Measurements from ENCODE around the gene KXD1.
"Not testable (repeated sequence)": the region's sequence is repeated elsewhere in the genome, so short reads cannot be mapped to it uniquely, and the experiment has no call there.

Gene KXD1

DNA sequence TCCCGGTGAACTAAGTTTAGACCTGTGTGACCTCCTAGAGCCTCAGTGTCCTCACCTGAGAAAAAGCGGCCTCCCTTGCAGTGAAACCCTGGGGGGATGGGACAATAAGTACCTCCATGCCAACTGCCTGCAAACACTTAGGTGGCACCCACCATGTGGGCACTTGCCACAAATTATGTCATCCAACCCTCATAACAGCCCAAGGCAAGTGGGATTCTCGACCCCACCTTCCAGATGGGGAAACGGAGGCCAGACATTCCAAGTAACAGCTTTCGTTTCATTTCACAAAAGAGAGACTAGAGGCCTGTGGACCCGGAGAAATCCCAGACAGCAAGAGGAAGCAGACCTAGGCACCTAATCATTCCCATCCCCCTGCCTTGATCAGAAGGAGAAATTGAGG, 37.8 kb downstream of the KXD1 start:
- Histone ChIP-seq H3K27ac (ENCODE audit: low read length) (no peak overlapping the region), H3K9me3 (ENCODE audit: control insufficient read depth, low read depth, low read length) (no peaks in the 10 kb centered on the region), H3K4me3 (ENCODE audit: low read length) (no peak overlapping the region), H3K36me3 (ENCODE audit: control insufficient read depth, low read depth, low read length) (no peaks in the 10 kb centered on the region), H3K9ac (ENCODE audit: low read length) (no peak overlapping the region), H3K4me1 (ENCODE audit: control insufficient read depth, low read depth, low read length) (peaks cover 14% of the 10 kb centered on the region), H3K27me3 (ENCODE audit: control insufficient read depth, insufficient read depth, low read length) (peaks cover 23% of the 10 kb centered on the region)

- Histone ChIP-seq H3K9me3 (ENCODE audit: control insufficient read depth, low read depth, low read length) (no peaks in the 10 kb centered on the region), H3K4me3 (ENCODE audit: low read length) (no peak overlapping the region), H3K27me3 (ENCODE audit: control insufficient read depth, insufficient read depth, low read length) (peaks cover 33% of the 10 kb centered on the region), H3K27ac (ENCODE audit: low read length) (no peak overlapping the region), H3K4me1 (ENCODE audit: control insufficient read depth, low read depth, low read length) (peaks cover 9% of the 10 kb centered on the region), H3K36me3 (ENCODE audit: control insufficient read depth, low read depth, low read length) (no peaks in the 10 kb centered on the region), H3K9ac (ENCODE audit: low read length) (no peak overlapping the region)
These were observed 39.1 kb downstream of the KXD1 start for GRCh38 chr19:18596752-18597157.

DNA sequence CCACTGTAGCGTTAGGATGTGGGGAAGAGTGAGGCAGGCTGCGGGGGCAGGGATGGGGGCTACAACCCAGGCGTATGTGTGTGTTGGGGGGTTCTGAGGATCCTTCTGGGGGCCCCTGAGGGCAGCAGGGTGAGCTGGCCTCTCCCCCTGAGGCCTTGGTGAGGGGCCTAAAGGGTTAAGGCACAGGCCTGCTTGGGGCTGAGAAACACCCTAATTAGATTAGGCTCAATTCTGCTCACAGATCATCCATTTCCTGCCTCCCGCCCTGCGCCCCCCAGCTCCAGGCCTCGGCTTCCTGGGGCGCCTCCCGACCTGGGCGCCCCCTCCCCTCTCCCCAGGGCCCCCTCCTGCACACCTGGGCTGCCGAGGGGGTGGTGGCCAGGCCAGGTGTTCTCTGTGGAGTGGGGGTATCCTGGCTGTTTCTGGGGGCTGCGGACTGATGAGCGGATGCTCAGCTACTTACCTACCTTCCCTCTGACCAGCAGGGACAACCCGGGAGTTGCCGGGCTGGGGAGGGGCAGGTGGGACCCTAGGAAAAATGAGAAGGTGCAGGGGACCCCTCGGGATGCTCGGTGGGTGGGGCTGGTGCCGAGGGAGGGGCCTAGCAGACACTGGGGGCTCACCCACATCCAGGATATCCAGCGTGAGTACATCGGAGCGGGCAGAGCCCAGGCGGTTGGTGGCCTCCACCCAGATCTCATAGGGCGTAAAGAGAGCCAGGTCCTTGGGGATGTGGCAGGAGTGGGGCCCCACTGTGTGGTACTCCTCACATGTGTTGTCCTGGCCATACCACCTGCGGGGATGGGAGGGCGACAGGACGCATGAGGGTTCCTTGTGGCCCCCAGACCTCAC, 40.4 kb downstream of the KXD1 start:
- Histone ChIP-seq H3K27me3 (ENCODE audit: control insufficient read depth, insufficient read depth, low read length) (peaks cover 46% of the 10 kb centered on the region), H3K4me1 (ENCODE audit: control insufficient read depth, low read depth, low read length) (peaks cover 9% of the 10 kb centered on the region), H3K4me3 (ENCODE audit: low read length) (no peak overlapping the region), H3K9me3 (ENCODE audit: control insufficient read depth, low read depth, low read length) (no peaks in the 10 kb centered on the region), H3K9ac (ENCODE audit: low read length) (no peak overlapping the region), H3K36me3 (ENCODE audit: control insufficient read depth, low read depth, low read length) (no peaks in the 10 kb centered on the region), H3K27ac (ENCODE audit: low read length) (no peak overlapping the region)

- H3K4me3 ChIP-seq (ENCODE audit: low read length) = no peak overlapping the region
- peaks cover 12% of the 10 kb centered on the region for H3K4me1 ChIP-seq (ENCODE audit: control insufficient read depth, low read depth, low read length)
- peaks cover 61% of the 10 kb centered on the region for H3K27me3 ChIP-seq (ENCODE audit: control insufficient read depth, insufficient read depth, low read length)
- H3K36me3 ChIP-seq (ENCODE audit: control insufficient read depth, low read depth, low read length) = no peaks in the 10 kb centered on the region
- no peak overlapping the region for H3K9ac ChIP-seq (ENCODE audit: low read length)
- H3K9me3 ChIP-seq (ENCODE audit: control insufficient read depth, low read depth, low read length) = no peaks in the 10 kb centered on the region
- H3K27ac ChIP-seq (ENCODE audit: low read length) = no peak overlapping the region
These were observed 41.8 kb downstream of the KXD1 start for GRCh38 chr19:18599485-18599884.

- H3K9ac ChIP-seq (ENCODE audit: low read length); H3K9me3 ChIP-seq (ENCODE audit: control insufficient read depth, low read depth, low read length); H3K36me3 ChIP-seq (ENCODE audit: control insufficient read depth, low read depth, low read length); H3K4me1 ChIP-seq (ENCODE audit: control insufficient read depth, low read depth, low read length); H3K4me3 ChIP-seq (ENCODE audit: low read length); H3K27ac ChIP-seq (ENCODE audit: low read length): not testable (repeated sequence)
- H3K27me3 ChIP-seq (ENCODE audit: control insufficient read depth, insufficient read depth, low read length) = peaks cover 67% of the 10 kb centered on the region
These were observed 43.2 kb downstream of the KXD1 start for GRCh38 chr19:18600692-18601397.

GRCh38 chr19:18601875-18602274, 44.2 kb downstream of the KXD1 start:
- Histone ChIP-seq H3K4me1 (ENCODE audit: control insufficient read depth, low read depth, low read length) (peaks cover 6% of the 10 kb centered on the region), H3K9ac (ENCODE audit: low read length) (no peak overlapping the region), H3K9me3 (ENCODE audit: control insufficient read depth, low read depth, low read length) (no peaks in the 10 kb centered on the region), H3K4me3 (ENCODE audit: low read length) (no peak overlapping the region), H3K27ac (ENCODE audit: low read length) (no peak overlapping the region), H3K36me3 (ENCODE audit: control insufficient read depth, low read depth, low read length) (no peaks in the 10 kb centered on the region), H3K27me3 (ENCODE audit: control insufficient read depth, insufficient read depth, low read length) (peaks cover 72% of the 10 kb centered on the region)

DNA sequence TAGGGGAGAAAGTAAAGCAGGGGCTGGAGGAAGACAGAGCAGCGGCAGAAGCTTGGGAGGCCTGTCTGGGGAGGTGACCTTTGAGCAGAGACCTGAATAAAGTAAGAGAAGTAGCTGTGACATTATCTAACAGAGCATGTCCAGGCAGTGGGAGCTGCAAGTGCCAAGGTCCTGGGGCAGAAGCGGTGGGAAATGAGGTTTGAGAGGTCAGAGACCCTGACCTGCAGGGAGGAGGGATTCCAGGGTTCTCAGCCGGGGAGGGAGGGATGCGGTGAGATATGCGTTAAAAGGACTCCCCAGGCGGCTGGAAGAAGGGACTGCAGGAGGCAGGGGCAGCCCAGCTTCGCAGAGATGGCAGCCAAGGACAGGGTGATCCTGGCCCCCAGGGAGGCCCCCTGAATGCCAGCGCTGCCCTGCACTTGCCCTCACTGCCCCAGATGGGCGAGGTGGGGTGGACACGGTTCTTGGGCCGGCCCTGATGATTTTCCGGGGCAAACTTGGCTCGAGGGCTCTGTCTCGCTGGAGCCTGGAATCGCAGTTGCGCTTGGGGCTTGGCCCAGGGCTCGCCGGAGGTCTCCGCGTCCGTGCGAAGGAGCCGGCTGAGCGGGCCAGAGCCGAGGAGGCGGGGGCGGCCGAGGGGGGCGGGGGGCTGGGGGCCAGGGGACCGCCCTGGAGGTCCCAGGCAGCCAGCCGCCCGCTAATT, 45.7 kb downstream of the KXD1 start:
- Histone ChIP-seq H3K27ac (ENCODE audit: low read length) (no peak overlapping the region), H3K4me1 (ENCODE audit: control insufficient read depth, low read depth, low read length) (peaks cover 10% of the 10 kb centered on the region), H3K9ac (ENCODE audit: low read length) (no peak overlapping the region), H3K9me3 (ENCODE audit: control insufficient read depth, low read depth, low read length) (no peaks in the 10 kb centered on the region), H3K27me3 (ENCODE audit: control insufficient read depth, insufficient read depth, low read length) (peaks cover 88% of the 10 kb centered on the region), H3K36me3 (ENCODE audit: control insufficient read depth, low read depth, low read length) (no peaks in the 10 kb centered on the region), H3K4me3 (ENCODE audit: low read length) (peak overlapping the region; percentile 2)

DNA sequence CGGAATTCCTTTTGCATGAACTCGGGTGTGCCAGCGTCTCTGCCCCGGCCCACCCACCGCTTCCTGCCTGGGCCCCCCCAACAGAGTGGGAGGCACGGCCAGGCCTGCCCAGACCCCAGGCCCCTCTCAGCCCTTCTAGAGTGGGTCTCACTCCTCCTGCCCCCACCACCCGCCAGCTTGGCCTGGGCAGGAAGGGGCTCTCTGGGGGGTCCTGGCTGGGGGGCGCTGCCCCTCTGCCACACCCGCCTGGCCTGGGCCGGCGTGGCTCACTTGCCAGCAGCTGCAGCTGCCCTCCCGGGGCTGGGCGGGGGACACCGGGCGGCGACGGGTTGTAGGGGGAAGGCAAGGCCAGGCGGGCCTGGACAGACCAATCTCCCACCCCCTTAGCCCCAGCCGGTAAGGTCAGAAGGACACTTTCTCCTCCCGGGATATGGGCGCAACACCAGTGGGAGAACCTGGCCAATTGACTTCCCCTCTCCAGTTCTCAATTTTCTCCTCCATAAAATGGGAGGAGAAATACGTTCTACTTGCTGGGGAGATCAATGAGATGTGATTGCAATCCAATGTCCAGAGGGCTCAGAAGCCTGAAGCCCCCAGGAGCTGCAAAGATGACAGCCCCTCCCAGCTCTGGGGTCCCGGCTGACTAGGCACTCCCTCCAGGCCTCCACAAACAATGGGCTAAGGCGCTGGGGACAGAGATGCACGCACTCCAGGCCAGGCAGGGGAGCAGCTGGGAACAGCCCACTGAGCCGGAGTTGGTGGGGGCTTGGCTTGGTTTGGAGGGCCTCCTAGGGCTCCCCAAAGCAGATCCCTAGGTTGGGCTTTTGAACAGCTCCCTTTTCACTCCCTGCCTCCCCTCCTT, 46.5 kb downstream of the KXD1 start:
- no peaks in the 10 kb centered on the region for H3K36me3 ChIP-seq (ENCODE audit: control insufficient read depth, low read depth, low read length)
- peaks cover 15% of the 10 kb centered on the region for H3K4me1 ChIP-seq (ENCODE audit: control insufficient read depth, low read depth, low read length)
- no peak overlapping the region for H3K9ac ChIP-seq (ENCODE audit: low read length)
- H3K9me3 ChIP-seq (ENCODE audit: control insufficient read depth, low read depth, low read length) = no peaks in the 10 kb centered on the region
- H3K4me3 ChIP-seq (ENCODE audit: low read length) = no peak overlapping the region
- H3K27me3 ChIP-seq (ENCODE audit: control insufficient read depth, insufficient read depth, low read length) = peaks cover 92% of the 10 kb centered on the region
- no peak overlapping the region for H3K27ac ChIP-seq (ENCODE audit: low read length)

DNA sequence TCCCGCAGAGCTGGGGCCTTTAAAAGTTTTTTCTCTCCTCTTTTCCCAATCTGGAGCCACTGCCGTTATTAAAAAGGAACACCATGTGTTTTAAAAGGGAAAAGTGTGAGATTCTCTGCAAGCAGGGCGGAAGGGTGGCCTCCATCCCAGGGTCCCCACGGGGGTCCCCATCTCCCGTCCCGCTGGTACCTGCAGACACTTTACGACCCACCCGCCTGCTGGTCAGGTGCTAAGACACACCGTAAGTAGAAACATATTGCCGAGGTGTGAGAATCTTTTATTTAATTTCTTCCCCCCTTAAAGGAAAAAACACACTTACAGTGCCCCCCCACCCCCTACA, 47.1 kb downstream of the KXD1 start:
- Histone ChIP-seq H3K27ac (ENCODE audit: low read length) (no peak overlapping the region), H3K9me3 (ENCODE audit: control insufficient read depth, low read depth, low read length) (no peaks in the 10 kb centered on the region), H3K4me1 (ENCODE audit: control insufficient read depth, low read depth, low read length) (peaks cover 18% of the 10 kb centered on the region), H3K27me3 (ENCODE audit: control insufficient read depth, insufficient read depth, low read length) (peaks cover 92% of the 10 kb centered on the region), H3K9ac (ENCODE audit: low read length) (no peak overlapping the region), H3K4me3 (ENCODE audit: low read length) (no peak overlapping the region), H3K36me3 (ENCODE audit: control insufficient read depth, low read depth, low read length) (no peaks in the 10 kb centered on the region)

GRCh38 chr19:18605196-18605545, 47.5 kb downstream of the KXD1 start:
- Histone ChIP-seq H3K36me3 (ENCODE audit: control insufficient read depth, low read depth, low read length) (no peaks in the 10 kb centered on the region), H3K27me3 (ENCODE audit: control insufficient read depth, insufficient read depth, low read length) (peaks cover 92% of the 10 kb centered on the region), H3K9me3 (ENCODE audit: control insufficient read depth, low read depth, low read length) (no peaks in the 10 kb centered on the region), H3K27ac (ENCODE audit: low read length) (no peak overlapping the region), H3K9ac (ENCODE audit: low read length) (no peak overlapping the region), H3K4me1 (ENCODE audit: control insufficient read depth, low read depth, low read length) (peaks cover 21% of the 10 kb centered on the region), H3K4me3 (ENCODE audit: low read length) (no peak overlapping the region)
